Measurements from ENCODE around the gene CMPK2.
"Not testable (repeated sequence)": the region's sequence is repeated elsewhere in the genome, so short reads cannot be mapped to it uniquely, and the experiment has no call there.

CMPK2 gene

GRCh38 chr2:6865346-6866274, at the start of gene CMPK2:
TSS of gene CMPK2 (minus strand) at chr2:6865907. CDS start at chr2:6865696, 211 bp downstream.
- no peak for DNase-seq (ENCODE audit: low read depth, low spot score)

- no peak for DNase-seq (ENCODE audit: low read depth, low spot score)
These were observed 49.7 kb upstream of the CMPK2 start for GRCh38 chr2:6915399-6915798.

GRCh38 chr2:6914828-6915227, 49.1 kb upstream of the CMPK2 start:
- DNase-seq (ENCODE audit: low read depth, low spot score), result no peak

- no peak for DNase-seq (ENCODE audit: low read depth, low spot score)
These were observed 47.9 kb upstream of the CMPK2 start for GRCh38 chr2:6913415-6914157.

GRCh38 chr2:6911721-6912120, 46.0 kb upstream of the CMPK2 start:
- DNase-seq (ENCODE audit: low read depth, low spot score), result no peak

GRCh38 chr2:6909431-6910385, 44.0 kb upstream of the CMPK2 start:
- no peak for DNase-seq (ENCODE audit: low read depth, low spot score)

GRCh38 chr2:6908291-6908690, 42.6 kb upstream of the CMPK2 start:
- DNase-seq (ENCODE audit: low read depth, low spot score), result no peak

- DNase-seq (ENCODE audit: low read depth, low spot score), result no peak
These were observed 40.5 kb upstream of the CMPK2 start for GRCh38 chr2:6906165-6906741.

- DNase-seq (ENCODE audit: low read depth, low spot score), result no peak
These were observed 40.0 kb upstream of the CMPK2 start for GRCh38 chr2:6905668-6906067.

- not testable (repeated sequence) for DNase-seq (ENCODE audit: low read depth, low spot score)
These were observed 36.9 kb upstream of the CMPK2 start for GRCh38 chr2:6902581-6902980.

- DNase-seq (ENCODE audit: low read depth, low spot score), result no peak
These were observed 31.4 kb upstream of the CMPK2 start for GRCh38 chr2:6896930-6897759.

GRCh38 chr2:6893876-6894482, 28.3 kb upstream of the CMPK2 start:
- no peak for DNase-seq (ENCODE audit: low read depth, low spot score)

GRCh38 chr2:6888724-6889123, 23.0 kb upstream of the CMPK2 start:
- DNase-seq (ENCODE audit: low read depth, low spot score), result no peak

GRCh38 chr2:6887751-6888192, 22.1 kb upstream of the CMPK2 start:
- DNase-seq (ENCODE audit: low read depth, low spot score), result no peak

GRCh38 chr2:6885968-6886367, 20.3 kb upstream of the CMPK2 start:
- no peak for DNase-seq (ENCODE audit: low read depth, low spot score)

- DNase-seq (ENCODE audit: low read depth, low spot score), result no peak
These were observed 19.8 kb upstream of the CMPK2 start for GRCh38 chr2:6885551-6885950.

- no peak for DNase-seq (ENCODE audit: low read depth, low spot score)
These were observed 17.9 kb upstream of the CMPK2 start for GRCh38 chr2:6883448-6884122.

- DNase-seq (ENCODE audit: low read depth, low spot score), result no peak
These were observed 15.8 kb upstream of the CMPK2 start for GRCh38 chr2:6881516-6881915.

- DNase-seq (ENCODE audit: low read depth, low spot score), result no peak
These were observed 15.3 kb upstream of the CMPK2 start for GRCh38 chr2:6881046-6881445.
